Spleen (tissue), 11 donors: ENCODE results near the gene DLGAP5. TPM values are rescaled to one million over a fixed set of nuclear protein-coding genes. Genes with fewer than 3 reads are reported as not detected.
A peak's percentile ranks its signal among the peaks of the same experiment; 100 is the strongest.

Experiments
- DNase-seq: peaks from one replicate; pipeline ENCODE4 v3.0.0-alpha.2; 2020
- H3K27ac ChIP-seq, 8 donors: fragments of 200-600 bp; sonication (generic) in 7 of 8; 1 replicate in 4 of 8; 2 replicates in 4 of 8; pipeline versions ENCODE4 v1.5.0 to v1.8.0; 2016 to 2021; ENCODE audit warnings: inconsistent platforms in 4 of 8, mild to moderate bottlenecking in 4 of 8, moderate library complexity in 1 of 8
- H3K27me3 ChIP-seq, 7 donors: fragments of 200-600 bp; sonication (generic) in 6 of 7; replicated peaks in 1 of 7; 1 replicate in 4 of 7; 2 replicates in 3 of 7; pipeline versions ENCODE4 v1.5.0 to v1.8.0; 2016 to 2021; ENCODE audit warnings: inconsistent platforms in 3 of 7, mild to moderate bottlenecking in 1 of 7
- H3K36me3 ChIP-seq, 6 donors: fragments of 200-600 bp; sonication (generic) in 5 of 6; 1 replicate in 4 of 6; 2 replicates in 2 of 6; pipeline versions ENCODE4 v1.5.0 to v1.8.0; 2016 to 2021; ENCODE audit warnings: inconsistent platforms in 2 of 6
- H3K4me1 ChIP-seq, 6 donors: fragments of 200-600 bp; sonication (generic) in 5 of 6; 1 replicate in 3 of 6; 2 replicates in 3 of 6; pipeline versions ENCODE4 v1.5.0 to v1.8.0; 2016 to 2021; ENCODE audit warnings: inconsistent platforms in 3 of 6
- H3K4me3 ChIP-seq, 8 donors: fragments of 200-600 bp; sonication (generic) in 7 of 8; 1 replicate in 4 of 8; 2 replicates in 4 of 8; pipeline versions ENCODE4 v1.5.0 to v1.8.0; 2016 to 2021; ENCODE audit warnings: inconsistent platforms in 4 of 8, mild to moderate bottlenecking in 4 of 8, moderate library complexity in 2 of 8
- H3K9me3 ChIP-seq, 8 donors: fragments of 200-600 bp; sonication (generic) in 7 of 8; 1 replicate in 4 of 8; 2 replicates in 4 of 8; pipeline versions ENCODE4 v1.5.0 to v1.8.0; 2016 to 2021; ENCODE audit warnings: inconsistent platforms in 4 of 8
- POLR2A ChIP-seq, 3 donors: fragments of 450-650 bp; IDR thresholded peaks; one replicate each; pipeline ENCODE4 v1.5.1; 2017; ENCODE audit warnings: antibody characterized with exemption in 3 of 3, mild to moderate bottlenecking in 1 of 3
- POLR2AphosphoS5 ChIP-seq, 3 donors: sonication (generic); formaldehyde crosslinking; IDR thresholded peaks; one replicate each; pipeline ENCODE4 v1.5.1; 2017; ENCODE audit warnings: antibody characterized with exemption in 3 of 3
- WGBS, 5 donors: extraction: QIAGEN DNeasy Blood & Tissue Kit in 3 of 5; methylation state at CpG; one replicate each; pipeline versions ENCODE4 v1.1.5 to v1.1.7; 2013 to 2018; 5-methylcytosine and 5-hydroxymethylcytosine counted together
- intact Hi-C: fragments of 100-400 bp; cut with DNase I; formaldehyde crosslinking; loops from one replicate; pipeline ENCODE4 v1.15.0; 2023; ENCODE audit warnings: low total_unique reads
- polyA plus RNA-seq, 3 donors: library from polyadenylated mRNA; stranded (reverse); fragments of 200-250 nt; gene quantifications; one replicate each; pipeline ENCODE4 v1.2.1, GENCODE V29; 2013
- total RNA-seq, 7 donors: library from RNA; depleted of rRNA in 3 of 7; stranded (reverse); fragments of >200 nt in 3 of 7; fragmentation: NEBNext Ultra II Directional in 4 of 7; extraction: Animal tissue kit (Norgen Biotek cat#: 25700) in 4 of 7; gene quantifications; one replicate each; pipeline versions ENCODE4 v1.1.0 to v1.2.1, GENCODE V29; 2016 to 2021
- TF ChIP-seq, protein P1 (sequence below), 11 experiments: fragments of 200-600 bp in 7 of 11; fragments of 450-650 bp in 4 of 11; sonication (generic) in 4 of 11; IDR thresholded peaks in 8 of 11; conservative IDR thresholded peaks in 3 of 11; 1 replicate in 7 of 11; 2 replicates in 4 of 11; pipeline versions ENCODE4 v1.4.0 to v1.8.0; 2016 to 2021; ENCODE audit warnings: antibody characterized with exemption in 11 of 11, inconsistent platforms in 4 of 11, mild to moderate bottlenecking in 1 of 11
- donor health status: healthy with polysubstance abuse.
- donor health status: DM: no; HTN: no; CAD: no; lungs with moderate emphysema.
- donor health status: DM: no; HTN: no; CAD: no.
- donor health status: Bipolar disorder and iron deficiency.
- donor health status: healthy.
- donor health status: DM: no; HTN: no; CAD: no.
- donor health status: DM: yes; HTN: yes; CAD: no.

The DLGAP5 gene
- total and polyA plus RNA-seq, 10 donors: 0.50 to 8.1 (median 2.9) TPM

DNA sequence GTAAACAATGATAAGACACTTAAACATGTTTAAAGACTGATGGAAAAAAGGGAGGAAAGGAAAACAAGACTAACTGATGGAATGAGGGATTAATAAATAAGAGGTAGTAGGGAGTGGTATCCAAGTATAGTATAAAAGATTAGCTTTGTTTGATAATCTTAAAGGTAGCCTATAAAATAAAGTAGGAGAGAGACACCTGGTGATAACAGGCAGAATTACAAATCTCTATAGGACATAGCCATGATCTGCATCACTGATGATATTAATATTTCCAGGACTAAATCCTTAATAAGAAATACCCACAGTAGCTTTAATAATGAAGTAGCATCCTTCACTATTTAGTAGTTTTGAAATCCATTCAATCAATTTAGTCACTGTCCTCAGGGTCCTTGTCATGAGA lies 30.4 kb downstream of the DLGAP5 start:
- Histone ChIP-seq H3K4me3 (no peak overlapping the region), H3K4me1 (peaks cover 0 to 9% (median 0%) of the 10 kb centered on the region in 6 donors), H3K27me3 (no peaks in the 10 kb centered on the region), H3K27ac (no peak overlapping the region), H3K9me3 (no peaks in the 10 kb centered on the region), H3K36me3 (peaks cover 0 to 18% (median 0%) of the 10 kb centered on the region in 6 donors)
- no peak for DNase-seq
- TF ChIP-seq POLR2A (IDR thresholded peaks at IDR 0.05) (no peak), POLR2AphosphoS5 (IDR thresholded peaks at IDR 0.05) (no peak)
- TF ChIP-seq, protein P1, sequence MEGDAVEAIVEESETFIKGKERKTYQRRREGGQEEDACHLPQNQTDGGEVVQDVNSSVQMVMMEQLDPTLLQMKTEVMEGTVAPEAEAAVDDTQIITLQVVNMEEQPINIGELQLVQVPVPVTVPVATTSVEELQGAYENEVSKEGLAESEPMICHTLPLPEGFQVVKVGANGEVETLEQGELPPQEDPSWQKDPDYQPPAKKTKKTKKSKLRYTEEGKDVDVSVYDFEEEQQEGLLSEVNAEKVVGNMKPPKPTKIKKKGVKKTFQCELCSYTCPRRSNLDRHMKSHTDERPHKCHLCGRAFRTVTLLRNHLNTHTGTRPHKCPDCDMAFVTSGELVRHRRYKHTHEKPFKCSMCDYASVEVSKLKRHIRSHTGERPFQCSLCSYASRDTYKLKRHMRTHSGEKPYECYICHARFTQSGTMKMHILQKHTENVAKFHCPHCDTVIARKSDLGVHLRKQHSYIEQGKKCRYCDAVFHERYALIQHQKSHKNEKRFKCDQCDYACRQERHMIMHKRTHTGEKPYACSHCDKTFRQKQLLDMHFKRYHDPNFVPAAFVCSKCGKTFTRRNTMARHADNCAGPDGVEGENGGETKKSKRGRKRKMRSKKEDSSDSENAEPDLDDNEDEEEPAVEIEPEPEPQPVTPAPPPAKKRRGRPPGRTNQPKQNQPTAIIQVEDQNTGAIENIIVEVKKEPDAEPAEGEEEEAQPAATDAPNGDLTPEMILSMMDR (IDR thresholded peaks at IDR 0.05 in 8 of 11, conservative IDR thresholded peaks at IDR 0.05 in 3 of 11): peak; percentile 46 to 75 (median 62)
- intact Hi-C loops: no loop called here

DNA sequence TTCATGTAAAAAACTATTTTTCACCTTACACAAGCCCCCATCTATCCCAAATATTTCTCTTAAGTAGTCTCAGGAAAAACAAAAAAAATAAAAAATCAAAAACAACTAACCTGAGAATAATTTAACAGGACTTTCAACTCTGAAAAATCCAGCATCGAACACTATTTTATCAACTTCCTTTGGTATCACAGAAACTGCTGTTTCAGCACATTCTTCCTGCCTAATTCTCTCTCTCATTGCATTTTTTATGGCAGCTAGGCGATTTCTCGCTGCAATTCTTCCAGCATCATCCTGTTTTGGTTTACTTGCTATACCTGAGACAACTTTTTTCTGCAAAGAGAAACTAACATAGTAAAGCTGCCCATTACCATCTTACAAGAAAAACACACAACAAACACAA lies 33.0 kb downstream of the DLGAP5 start:
- no peaks in the 10 kb centered on the region for H3K27me3 ChIP-seq
- intact Hi-C loops: loop anchor here (2.0 kb wide), 1 partner anchor 70 kb away; no protein-coding TSS in a partner anchor

DNA sequence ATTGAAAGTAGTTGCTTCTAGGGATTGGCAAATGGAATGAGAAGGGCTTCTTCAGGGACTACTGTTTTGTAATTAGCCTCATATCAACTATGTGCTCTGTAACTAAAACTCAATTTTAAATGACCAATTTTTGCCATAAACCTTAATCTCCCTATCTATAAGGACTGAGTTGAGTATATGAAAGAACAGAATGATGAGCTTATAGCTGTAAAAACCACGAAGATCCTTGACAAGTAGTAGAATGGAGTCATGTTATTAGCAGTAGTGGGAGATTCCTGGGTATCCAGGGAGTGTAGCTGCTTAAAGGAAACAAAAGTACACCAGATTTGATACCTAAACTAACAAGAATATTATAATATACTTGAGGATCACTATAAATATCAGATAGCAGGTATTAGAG lies 34.3 kb downstream of the DLGAP5 start:
- Histone ChIP-seq H3K9me3 (no peaks in the 10 kb centered on the region), H3K4me3 (no peak overlapping the region), H3K4me1 (peaks cover 0 to 9% (median 0%) of the 10 kb centered on the region in 6 donors), H3K27me3 (no peaks in the 10 kb centered on the region), H3K27ac (no peak overlapping the region), H3K36me3 (peaks cover 0 to 28% (median 0%) of the 10 kb centered on the region in 6 donors)
- 72 to 94% (median 80%) methylated on average over 1 of the region's 1 CpG for WGBS, 5 donors
- intact Hi-C loops: no loop called here
- TF ChIP-seq POLR2A (IDR thresholded peaks at IDR 0.05) (no peak), POLR2AphosphoS5 (IDR thresholded peaks at IDR 0.05) (no peak)
- TF ChIP-seq, protein P1 (IDR thresholded peaks at IDR 0.05 in 8 of 11, conservative IDR thresholded peaks at IDR 0.05 in 3 of 11): no peak
- DNase-seq: no peak

More for the DNA sequence above, 33.0 kb downstream of the DLGAP5 start:
- no peak for TF ChIP-seq POLR2AphosphoS5 (IDR thresholded peaks at IDR 0.05)
- TF ChIP-seq, protein P1 (IDR thresholded peaks at IDR 0.05 in 8 of 11, conservative IDR thresholded peaks at IDR 0.05 in 3 of 11): no peak
- no peak for TF ChIP-seq POLR2A (IDR thresholded peaks at IDR 0.05)
- H3K4me3 ChIP-seq: no peak overlapping the region
- no peak overlapping the region for H3K27ac ChIP-seq
- H3K36me3 ChIP-seq: peaks cover 0 to 22% (median 0%) of the 10 kb centered on the region in 6 donors
- H3K9me3 ChIP-seq: no peaks in the 10 kb centered on the region
- 56 to 74% (median 63%) methylated on average over 3 of the region's 3 CpGs for WGBS, 5 donors
- DNase-seq: no peak
- peaks cover 0 to 9% (median 0%) of the 10 kb centered on the region in 6 donors for H3K4me1 ChIP-seq

- TF ChIP-seq POLR2A (IDR thresholded peaks at IDR 0.05) (no peak), POLR2AphosphoS5 (IDR thresholded peaks at IDR 0.05) (no peak)
- TF ChIP-seq, protein P1 (IDR thresholded peaks at IDR 0.05 in 8 of 11, conservative IDR thresholded peaks at IDR 0.05 in 3 of 11): no peak
- Histone ChIP-seq H3K27me3 (no peaks in the 10 kb centered on the region), H3K4me3 (no peak overlapping the region), H3K27ac (no peak overlapping the region), H3K4me1 (peaks cover 0 to 9% (median 0%) of the 10 kb centered on the region in 6 donors), H3K36me3 (peaks cover 0 to 30% (median 0%) of the 10 kb centered on the region in 6 donors), H3K9me3 (no peaks in the 10 kb centered on the region)
- 96 to 100% (median 97%) methylated on average over 3 of the region's 3 CpGs for WGBS, 5 donors
- no peak for DNase-seq
- intact Hi-C loops: no loop called here
These were observed 37.4 kb downstream of the DLGAP5 start for GRCh38 chr14:55153951-55154350.
